ENCODE measurements around the gene LDAH.

LDAH gene

DNA sequence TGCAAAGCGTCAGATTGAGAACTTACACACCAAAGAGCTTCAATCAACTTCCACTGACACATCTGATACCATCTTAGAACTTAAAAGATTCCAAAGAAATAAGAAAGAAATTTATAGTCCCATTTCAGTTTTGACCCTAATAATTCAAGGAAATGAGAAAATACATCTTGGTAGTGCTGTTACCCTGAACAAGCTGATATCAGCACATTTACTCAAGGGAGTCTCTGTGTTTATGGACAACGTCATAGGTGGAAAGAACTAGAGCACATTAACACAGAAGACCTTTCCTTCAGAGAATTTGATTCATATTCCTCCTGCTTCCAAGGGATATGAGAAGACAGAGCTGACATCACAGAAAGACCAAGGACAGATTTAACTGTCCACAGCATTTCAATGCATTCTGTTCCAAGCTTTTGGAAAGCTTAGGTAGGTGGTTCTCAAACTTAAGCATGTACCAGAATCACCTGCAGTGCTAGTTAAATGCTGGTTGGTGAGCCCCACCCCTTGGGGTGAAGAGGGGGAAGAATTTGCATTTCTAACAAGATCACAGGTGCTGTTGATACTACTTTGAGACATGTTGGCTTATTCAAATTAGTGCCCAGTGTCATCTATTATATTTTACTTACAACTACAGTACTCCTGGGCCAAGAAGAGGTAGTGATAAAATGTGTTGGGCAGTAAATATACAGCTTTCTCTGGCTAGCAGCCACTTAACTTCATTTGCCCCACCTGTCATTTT lies 59.8 kb downstream of the LDAH start:
- Histone ChIP-seq H3K9me2 (replicated peaks; ENCODE audit: insufficient read depth, low read length) (no peaks in the 10 kb centered on the region), H3K4me1 (ENCODE audit: low read length) (no peaks in the 10 kb centered on the region), H3K27ac (ENCODE audit: low read length) (no peak overlapping the region), H3K9me3 (replicated peaks; ENCODE audit: insufficient read depth, low read length) (no peaks in the 10 kb centered on the region), H3K4me2 (ENCODE audit: low read depth, low read length) (no peak overlapping the region), H3K36me3 (replicated peaks; ENCODE audit: insufficient read depth, low read length) (no peaks in the 10 kb centered on the region), H3K79me2 (ENCODE audit: low read length) (no peaks in the 10 kb centered on the region), H3K9ac (ENCODE audit: low read length) (no peak overlapping the region), H3F3A (ENCODE audit: insufficient read depth, low read length) (no peaks in the 10 kb centered on the region), H3K27me3 (replicated peaks; ENCODE audit: insufficient read depth, low read length) (no peaks in the 10 kb centered on the region), H4K20me1 (ENCODE audit: insufficient read depth, low read length) (no peaks in the 10 kb centered on the region), H2AFZ (ENCODE audit: low read length) (no peak overlapping the region), H3K4me3 (ENCODE audit: low read length) (no peak overlapping the region)
- peak; percentile 9 for DNase-seq
- no peak for TF ChIP-seq EZH2 (optimal IDR thresholded peaks at IDR 0.05; ENCODE audit: low read depth, low read length)
- no peak for TF ChIP-seq EZH2phosphoT487 (IDR thresholded peaks at IDR 0.05; ENCODE audit: low read length)
- TF ChIP-seq, protein P1, sequence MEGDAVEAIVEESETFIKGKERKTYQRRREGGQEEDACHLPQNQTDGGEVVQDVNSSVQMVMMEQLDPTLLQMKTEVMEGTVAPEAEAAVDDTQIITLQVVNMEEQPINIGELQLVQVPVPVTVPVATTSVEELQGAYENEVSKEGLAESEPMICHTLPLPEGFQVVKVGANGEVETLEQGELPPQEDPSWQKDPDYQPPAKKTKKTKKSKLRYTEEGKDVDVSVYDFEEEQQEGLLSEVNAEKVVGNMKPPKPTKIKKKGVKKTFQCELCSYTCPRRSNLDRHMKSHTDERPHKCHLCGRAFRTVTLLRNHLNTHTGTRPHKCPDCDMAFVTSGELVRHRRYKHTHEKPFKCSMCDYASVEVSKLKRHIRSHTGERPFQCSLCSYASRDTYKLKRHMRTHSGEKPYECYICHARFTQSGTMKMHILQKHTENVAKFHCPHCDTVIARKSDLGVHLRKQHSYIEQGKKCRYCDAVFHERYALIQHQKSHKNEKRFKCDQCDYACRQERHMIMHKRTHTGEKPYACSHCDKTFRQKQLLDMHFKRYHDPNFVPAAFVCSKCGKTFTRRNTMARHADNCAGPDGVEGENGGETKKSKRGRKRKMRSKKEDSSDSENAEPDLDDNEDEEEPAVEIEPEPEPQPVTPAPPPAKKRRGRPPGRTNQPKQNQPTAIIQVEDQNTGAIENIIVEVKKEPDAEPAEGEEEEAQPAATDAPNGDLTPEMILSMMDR (IDR thresholded peaks at IDR 0.05; ENCODE audit: low read length), result no peak

DNA sequence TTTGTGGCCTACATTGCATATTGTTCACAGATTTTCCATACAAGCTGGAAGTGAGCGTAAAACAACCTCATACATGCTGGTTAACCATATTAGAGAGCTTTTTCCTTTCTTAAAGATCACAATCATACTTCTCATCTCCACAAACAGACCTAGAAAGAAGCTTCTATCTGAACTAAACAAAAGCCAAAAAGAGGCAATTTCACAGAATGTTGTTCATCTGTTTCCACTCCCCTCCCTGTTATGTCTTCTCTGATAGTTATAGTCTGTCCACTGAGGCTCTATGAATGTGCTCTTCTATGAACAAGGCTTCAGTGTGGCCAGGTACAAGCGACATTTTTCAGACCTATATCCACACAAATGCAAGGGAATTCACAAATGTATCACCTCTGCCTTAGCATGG lies 63.4 kb downstream of the LDAH start:
- Histone ChIP-seq H3F3A (ENCODE audit: insufficient read depth, low read length) (no peaks in the 10 kb centered on the region), H3K27ac (ENCODE audit: low read length) (no peak overlapping the region), H3K79me2 (ENCODE audit: low read length) (no peaks in the 10 kb centered on the region), H3K9me3 (replicated peaks; ENCODE audit: insufficient read depth, low read length) (no peaks in the 10 kb centered on the region), H4K20me1 (ENCODE audit: insufficient read depth, low read length) (no peaks in the 10 kb centered on the region), H3K4me3 (ENCODE audit: low read length) (no peak overlapping the region), H3K4me2 (ENCODE audit: low read depth, low read length) (no peak overlapping the region), H3K9me2 (replicated peaks; ENCODE audit: insufficient read depth, low read length) (no peaks in the 10 kb centered on the region), H3K27me3 (replicated peaks; ENCODE audit: insufficient read depth, low read length) (no peaks in the 10 kb centered on the region), H2AFZ (ENCODE audit: low read length) (no peak overlapping the region), H3K36me3 (replicated peaks; ENCODE audit: insufficient read depth, low read length) (no peaks in the 10 kb centered on the region), H3K9ac (ENCODE audit: low read length) (no peak overlapping the region), H3K4me1 (ENCODE audit: low read length) (no peaks in the 10 kb centered on the region)
- TF ChIP-seq EZH2phosphoT487 (IDR thresholded peaks at IDR 0.05; ENCODE audit: low read length), result no peak
- TF ChIP-seq, protein P1 (IDR thresholded peaks at IDR 0.05; ENCODE audit: low read length), result no peak
- TF ChIP-seq EZH2 (optimal IDR thresholded peaks at IDR 0.05; ENCODE audit: low read depth, low read length), result no peak
- no peak for DNase-seq

GRCh38 chr2:20758997-20759396 lies 63.9 kb downstream of the LDAH start:
- TF ChIP-seq EZH2phosphoT487 (IDR thresholded peaks at IDR 0.05; ENCODE audit: low read length), result no peak
- TF ChIP-seq, protein P1 (IDR thresholded peaks at IDR 0.05; ENCODE audit: low read length), result no peak
- no peak for TF ChIP-seq EZH2 (optimal IDR thresholded peaks at IDR 0.05; ENCODE audit: low read depth, low read length)
- no peak overlapping the region for H3K27ac ChIP-seq (ENCODE audit: low read length)
- no peaks in the 10 kb centered on the region for H3K4me1 ChIP-seq (ENCODE audit: low read length)
- no peaks in the 10 kb centered on the region for H3K36me3 ChIP-seq (replicated peaks; ENCODE audit: insufficient read depth, low read length)
- no peaks in the 10 kb centered on the region for H4K20me1 ChIP-seq (ENCODE audit: insufficient read depth, low read length)
- H3K79me2 ChIP-seq (ENCODE audit: low read length), result no peaks in the 10 kb centered on the region
- H3K9me3 ChIP-seq (replicated peaks; ENCODE audit: insufficient read depth, low read length), result no peaks in the 10 kb centered on the region
- H3K9ac ChIP-seq (ENCODE audit: low read length), result no peak overlapping the region
- no peak for DNase-seq
- no peak overlapping the region for H3K4me2 ChIP-seq (ENCODE audit: low read depth, low read length)
- no peak overlapping the region for H2AFZ ChIP-seq (ENCODE audit: low read length)
- no peaks in the 10 kb centered on the region for H3K9me2 ChIP-seq (replicated peaks; ENCODE audit: insufficient read depth, low read length)
- no peaks in the 10 kb centered on the region for H3K27me3 ChIP-seq (replicated peaks; ENCODE audit: insufficient read depth, low read length)
- H3F3A ChIP-seq (ENCODE audit: insufficient read depth, low read length), result no peaks in the 10 kb centered on the region
- H3K4me3 ChIP-seq (ENCODE audit: low read length), result no peak overlapping the region
